WTC11 (cell line): ENCODE data around the gene CAMTA1. TPM values are rescaled to one million over a fixed set of nuclear protein-coding genes. Genes with fewer than 3 reads are reported as not detected.

ENCODE experiments used
- ATAC-seq: fragments of 200-7000 bp; cut with Tn5 transposase; 2 replicates; pipeline ENCODE4 v1.10.0; 2021; ENCODE audit warnings: mild to moderate bottlenecking, moderate library complexity
- CTCF ChIA-PET: fragments of 300-600 bp; sonication (Branson Sonifier 250); formaldehyde crosslinking; loops from one replicate; lab custom pipeline; 2021; ENCODE audit warnings: antibody characterized with exemption; lab: Charles Lee
- POLR2A ChIA-PET: fragments of 350-600 bp; sonication (Branson Sonifier 250); formaldehyde crosslinking; loops from one replicate; lab custom pipeline; 2021; ENCODE audit warnings: antibody characterized with exemption; lab: Charles Lee
- DNase-seq: peaks from one replicate; pipeline ENCODE4 v3.0.0; 2021; ENCODE audit warnings: low spot score
- H3K27ac Mint-ChIP-seq: 2 replicates; pipeline ENCODE4 v1.8.0; 2021; ENCODE audit warnings: mixed read lengths
- H3K27me3 Mint-ChIP-seq: 2 replicates; pipeline ENCODE4 v1.8.0; 2021; ENCODE audit warnings: low read depth, mild to moderate bottlenecking, moderate library complexity, mixed read lengths
- H3K36me3 Mint-ChIP-seq: 2 replicates; pipeline ENCODE4 v1.8.0; 2021; ENCODE audit warnings: mixed read lengths
- H3K4me1 Mint-ChIP-seq: 2 replicates; pipeline ENCODE4 v1.8.0; 2022; ENCODE audit warnings: mixed read lengths
- H3K4me3 Mint-ChIP-seq: 2 replicates; pipeline ENCODE4 v1.8.0; 2021; ENCODE audit warnings: mild to moderate bottlenecking, moderate library complexity, mixed read lengths
- H3K9me3 Mint-ChIP-seq: 2 replicates; pipeline ENCODE4 v1.8.0; 2021; ENCODE audit warnings: mixed read lengths
- E2F5 ChIP-seq: sonication (generic); formaldehyde crosslinking; IDR thresholded peaks from 2 replicates; pipeline ENCODE4 v1.8.1; 2022; ENCODE audit warnings: mild to moderate bottlenecking, moderate library complexity, missing genetic modification reagents
- ELF4 ChIP-seq: sonication (generic); formaldehyde crosslinking; IDR thresholded peaks from 2 replicates; pipeline ENCODE4 v1.8.1; 2022; ENCODE audit warnings: low read depth, mild to moderate bottlenecking, moderate library complexity, missing genetic modification reagents
- ESRRA ChIP-seq: sonication (generic); formaldehyde crosslinking; IDR thresholded peaks from 2 replicates; pipeline ENCODE4 v1.8.1; 2022; ENCODE audit warnings: mild to moderate bottlenecking, missing genetic modification reagents, borderline replicate concordance
- JUN ChIP-seq: sonication (generic); formaldehyde crosslinking; IDR thresholded peaks from 2 replicates; pipeline ENCODE4 v1.8.0; 2023; ENCODE audit warnings: mild to moderate bottlenecking, missing genetic modification reagents
- NFATC4 ChIP-seq: fragments of 250-450 bp; sonication (Bioruptor Pico); IDR thresholded peaks from 2 replicates; pipeline ENCODE4 v1.9.0; 2021; ENCODE audit warnings: mild to moderate bottlenecking
- NR2C2 ChIP-seq: sonication (generic); formaldehyde crosslinking; IDR thresholded peaks from 2 replicates; pipeline ENCODE4 v1.8.0; 2022; ENCODE audit warnings: mild to moderate bottlenecking, missing genetic modification reagents
- NR3C1 ChIP-seq: sonication (generic); formaldehyde crosslinking; conservative IDR thresholded peaks from 2 replicates; pipeline ENCODE4 v1.8.1; 2023; ENCODE audit warnings: low read depth, mild to moderate bottlenecking, missing genetic modification reagents
- OVOL2 ChIP-seq: fragments of 250-450 bp; sonication (Bioruptor Pico); IDR thresholded peaks from 2 replicates; pipeline ENCODE4 v1.9.0; 2021; ENCODE audit warnings: mild to moderate bottlenecking, borderline replicate concordance
- PRRX2 ChIP-seq: fragments of 250-450 bp; sonication (Bioruptor Pico); IDR thresholded peaks from 2 replicates; pipeline ENCODE4 v1.8.0; 2021; ENCODE audit warnings: mild to moderate bottlenecking
- RORB ChIP-seq: fragments of 250-450 bp; sonication (Bioruptor Pico); IDR thresholded peaks from 2 replicates; pipeline ENCODE4 v1.9.0; 2021; ENCODE audit warnings: mild to moderate bottlenecking
- SMAD3 ChIP-seq: sonication (generic); formaldehyde crosslinking; IDR thresholded peaks from 2 replicates; pipeline ENCODE4 v1.8.0; 2022; ENCODE audit warnings: missing genetic modification reagents, mild to moderate bottlenecking, borderline replicate concordance
- SP1 ChIP-seq: sonication (generic); formaldehyde crosslinking; conservative IDR thresholded peaks from 2 replicates; pipeline ENCODE4 v1.8.1; 2022; ENCODE audit warnings: missing genetic modification reagents
- ZNF263 ChIP-seq: sonication (generic); formaldehyde crosslinking; IDR thresholded peaks from 2 replicates; pipeline ENCODE4 v1.8.1; 2022; ENCODE audit warnings: low read depth, mild to moderate bottlenecking, moderate library complexity, missing genetic modification reagents
- ZNF396 ChIP-seq: fragments of 250-450 bp; sonication (Bioruptor Pico); IDR thresholded peaks from 2 replicates; pipeline ENCODE4 v1.8.0; 2021; ENCODE audit warnings: mild to moderate bottlenecking, moderate library complexity, borderline replicate concordance
- ZNF416 ChIP-seq: fragments of 250-450 bp; sonication (Bioruptor Pico); IDR thresholded peaks from 2 replicates; pipeline ENCODE4 v1.9.0; 2021; ENCODE audit warnings: mild to moderate bottlenecking, inconsistent platforms
- ZNF423 ChIP-seq: fragments of 250-450 bp; sonication (Bioruptor Pico); IDR thresholded peaks from 2 replicates; pipeline ENCODE4 v2.1.2; 2022; ENCODE audit warnings: mild to moderate bottlenecking, moderate library complexity
- total RNA-seq: library from RNA; stranded (reverse); gene quantifications from 3 replicates; pipeline ENCODE4 v1.2.3, GENCODE V29; 2021
- TF ChIP-seq, protein P1 (sequence below): sonication (generic); formaldehyde crosslinking; IDR thresholded peaks from 2 replicates; pipeline ENCODE4 v1.8.0; 2023; ENCODE audit warnings: missing genetic modification reagents, mild to moderate bottlenecking, borderline replicate concordance
- TF ChIP-seq, protein P2 (sequence below): sonication (generic); formaldehyde crosslinking; IDR thresholded peaks from 2 replicates; pipeline ENCODE4 v1.8.0; 2022; ENCODE audit warnings: mild to moderate bottlenecking, missing genetic modification reagents
- TF ChIP-seq, protein P3 (sequence below): sonication (generic); formaldehyde crosslinking; IDR thresholded peaks from 2 replicates; pipeline ENCODE4 v1.8.1; 2022; ENCODE audit warnings: low read depth, missing genetic modification reagents, borderline replicate concordance
- TF ChIP-seq, protein P4 (sequence below): sonication (generic); formaldehyde crosslinking; IDR thresholded peaks from 2 replicates; pipeline ENCODE4 v1.8.1; 2023; ENCODE audit warnings: mild to moderate bottlenecking, missing genetic modification reagents
- TF ChIP-seq, protein P5 (sequence below): sonication (generic); formaldehyde crosslinking; IDR thresholded peaks from 2 replicates; pipeline ENCODE4 v1.8.0; 2023; ENCODE audit warnings: missing genetic modification reagents
- TF ChIP-seq, protein P6 (sequence below): fragments of 250-450 bp; sonication (Bioruptor Pico); IDR thresholded peaks from 2 replicates; pipeline ENCODE4 v1.9.0; 2021; ENCODE audit warnings: mild to moderate bottlenecking

Gene CAMTA1
- total RNA-seq, 1 experiment from 2014 or later: 86.4 TPM

- Mint-ChIP-seq H3K4me3 (no peak overlapping the region), H3K27ac (no peak overlapping the region; the same call in 1 of the 2 replicates), H3K36me3 (no peaks in the 10 kb centered on the region), H3K4me1 (peaks cover 10% of the 10 kb centered on the region), H3K27me3 (no peaks in the 10 kb centered on the region), H3K9me3 (no peaks in the 10 kb centered on the region)
- DNase-seq (no peak), ATAC-seq (no peak)
- ChIA-PET CTCF (interaction anchor here (1.8 kb wide), 2 partner anchors 11 to 14 kb away, joined by 4 to 7 read pairs; no protein-coding TSS in a partner anchor), POLR2A (no interaction called here)
- TF ChIP-seq OVOL2 (CRISPR knock-in tag) (no peak), ZNF423 (CRISPR knock-in tag) (no peak), RORB (CRISPR knock-in tag) (no peak), PRRX2 (CRISPR knock-in tag) (no peak), SP1 (CRISPR knock-in tag) (no peak), ZNF416 (no peak), NFATC4 (CRISPR knock-in tag) (no peak)
- TF ChIP-seq, protein P1, sequence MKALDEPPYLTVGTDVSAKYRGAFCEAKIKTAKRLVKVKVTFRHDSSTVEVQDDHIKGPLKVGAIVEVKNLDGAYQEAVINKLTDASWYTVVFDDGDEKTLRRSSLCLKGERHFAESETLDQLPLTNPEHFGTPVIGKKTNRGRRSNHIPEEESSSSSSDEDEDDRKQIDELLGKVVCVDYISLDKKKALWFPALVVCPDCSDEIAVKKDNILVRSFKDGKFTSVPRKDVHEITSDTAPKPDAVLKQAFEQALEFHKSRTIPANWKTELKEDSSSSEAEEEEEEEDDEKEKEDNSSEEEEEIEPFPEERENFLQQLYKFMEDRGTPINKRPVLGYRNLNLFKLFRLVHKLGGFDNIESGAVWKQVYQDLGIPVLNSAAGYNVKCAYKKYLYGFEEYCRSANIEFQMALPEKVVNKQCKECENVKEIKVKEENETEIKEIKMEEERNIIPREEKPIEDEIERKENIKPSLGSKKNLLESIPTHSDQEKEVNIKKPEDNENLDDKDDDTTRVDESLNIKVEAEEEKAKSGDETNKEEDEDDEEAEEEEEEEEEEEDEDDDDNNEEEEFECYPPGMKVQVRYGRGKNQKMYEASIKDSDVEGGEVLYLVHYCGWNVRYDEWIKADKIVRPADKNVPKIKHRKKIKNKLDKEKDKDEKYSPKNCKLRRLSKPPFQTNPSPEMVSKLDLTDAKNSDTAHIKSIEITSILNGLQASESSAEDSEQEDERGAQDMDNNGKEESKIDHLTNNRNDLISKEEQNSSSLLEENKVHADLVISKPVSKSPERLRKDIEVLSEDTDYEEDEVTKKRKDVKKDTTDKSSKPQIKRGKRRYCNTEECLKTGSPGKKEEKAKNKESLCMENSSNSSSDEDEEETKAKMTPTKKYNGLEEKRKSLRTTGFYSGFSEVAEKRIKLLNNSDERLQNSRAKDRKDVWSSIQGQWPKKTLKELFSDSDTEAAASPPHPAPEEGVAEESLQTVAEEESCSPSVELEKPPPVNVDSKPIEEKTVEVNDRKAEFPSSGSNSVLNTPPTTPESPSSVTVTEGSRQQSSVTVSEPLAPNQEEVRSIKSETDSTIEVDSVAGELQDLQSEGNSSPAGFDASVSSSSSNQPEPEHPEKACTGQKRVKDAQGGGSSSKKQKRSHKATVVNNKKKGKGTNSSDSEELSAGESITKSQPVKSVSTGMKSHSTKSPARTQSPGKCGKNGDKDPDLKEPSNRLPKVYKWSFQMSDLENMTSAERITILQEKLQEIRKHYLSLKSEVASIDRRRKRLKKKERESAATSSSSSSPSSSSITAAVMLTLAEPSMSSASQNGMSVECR: no peak
- TF ChIP-seq, protein P2, sequence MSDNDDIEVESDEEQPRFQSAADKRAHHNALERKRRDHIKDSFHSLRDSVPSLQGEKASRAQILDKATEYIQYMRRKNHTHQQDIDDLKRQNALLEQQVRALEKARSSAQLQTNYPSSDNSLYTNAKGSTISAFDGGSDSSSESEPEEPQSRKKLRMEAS: no peak
- TF ChIP-seq, protein P3, sequence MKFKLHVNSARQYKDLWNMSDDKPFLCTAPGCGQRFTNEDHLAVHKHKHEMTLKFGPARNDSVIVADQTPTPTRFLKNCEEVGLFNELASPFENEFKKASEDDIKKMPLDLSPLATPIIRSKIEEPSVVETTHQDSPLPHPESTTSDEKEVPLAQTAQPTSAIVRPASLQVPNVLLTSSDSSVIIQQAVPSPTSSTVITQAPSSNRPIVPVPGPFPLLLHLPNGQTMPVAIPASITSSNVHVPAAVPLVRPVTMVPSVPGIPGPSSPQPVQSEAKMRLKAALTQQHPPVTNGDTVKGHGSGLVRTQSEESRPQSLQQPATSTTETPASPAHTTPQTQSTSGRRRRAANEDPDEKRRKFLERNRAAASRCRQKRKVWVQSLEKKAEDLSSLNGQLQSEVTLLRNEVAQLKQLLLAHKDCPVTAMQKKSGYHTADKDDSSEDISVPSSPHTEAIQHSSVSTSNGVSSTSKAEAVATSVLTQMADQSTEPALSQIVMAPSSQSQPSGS (CRISPR knock-in tag): no peak
Observed at GRCh38 chr1:7526196-7526866, 741.1 kb downstream of the CAMTA1 start.

DNA sequence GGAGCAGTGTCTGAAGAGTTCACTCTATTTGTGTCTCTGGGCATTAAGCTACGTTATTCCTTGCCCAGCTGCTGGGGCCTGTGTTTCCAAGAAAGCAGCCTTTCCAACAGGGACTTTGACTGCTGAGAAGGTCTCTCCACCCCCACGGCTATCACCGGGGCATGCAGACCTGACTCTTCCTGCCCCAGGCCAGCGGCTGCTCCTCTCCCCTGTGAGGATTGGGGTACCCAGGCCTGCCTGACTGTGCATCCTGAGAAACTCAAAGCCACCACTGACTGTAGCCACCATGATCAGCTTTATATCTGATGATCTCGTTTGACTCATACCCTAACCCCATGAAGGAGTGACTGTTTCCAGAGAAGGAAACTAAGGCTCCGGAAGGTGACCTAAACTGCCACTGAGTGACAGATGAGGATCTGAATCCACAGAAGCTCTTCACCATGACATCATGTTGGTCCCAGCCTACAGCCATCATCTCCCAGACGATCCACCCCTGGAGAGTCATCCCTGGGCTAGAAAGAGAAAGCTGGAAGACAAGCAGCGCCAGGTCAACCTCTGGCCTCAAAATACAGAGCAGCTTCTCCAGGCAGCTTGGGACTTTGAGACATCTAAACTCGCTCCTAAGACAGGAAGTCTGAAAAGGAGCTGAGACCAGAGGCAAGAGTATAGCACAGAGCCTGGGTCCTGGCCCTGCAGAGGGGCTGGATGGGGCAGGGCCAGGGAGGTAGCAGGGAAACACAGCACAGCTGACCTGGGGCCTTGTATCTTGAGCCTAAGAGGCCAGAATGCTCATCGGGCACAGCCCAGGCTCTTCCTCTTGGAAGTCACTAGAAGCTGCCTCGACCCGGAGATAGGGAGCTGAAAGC, 741.8 kb downstream of the CAMTA1 start:
- POLR2A ChIA-PET: no interaction called here
- CTCF ChIA-PET: interaction anchor here (1.0 to 2.0 kb wide), 4 partner anchors 12 to 457 kb away, joined by 3 to 7 read pairs (median 4); no protein-coding TSS in a partner anchor
- H3K4me3 Mint-ChIP-seq: no peak overlapping the region
- no peaks in the 10 kb centered on the region for H3K27me3 Mint-ChIP-seq
- DNase-seq (no peak), ATAC-seq (no peak)
- no peak overlapping the region for H3K27ac Mint-ChIP-seq
- H3K9me3 Mint-ChIP-seq: no peaks in the 10 kb centered on the region
- peaks cover 10% of the 10 kb centered on the region for H3K4me1 Mint-ChIP-seq
- H3K36me3 Mint-ChIP-seq: no peaks in the 10 kb centered on the region
- TF ChIP-seq ZNF263: no peak
- TF ChIP-seq, protein P4, sequence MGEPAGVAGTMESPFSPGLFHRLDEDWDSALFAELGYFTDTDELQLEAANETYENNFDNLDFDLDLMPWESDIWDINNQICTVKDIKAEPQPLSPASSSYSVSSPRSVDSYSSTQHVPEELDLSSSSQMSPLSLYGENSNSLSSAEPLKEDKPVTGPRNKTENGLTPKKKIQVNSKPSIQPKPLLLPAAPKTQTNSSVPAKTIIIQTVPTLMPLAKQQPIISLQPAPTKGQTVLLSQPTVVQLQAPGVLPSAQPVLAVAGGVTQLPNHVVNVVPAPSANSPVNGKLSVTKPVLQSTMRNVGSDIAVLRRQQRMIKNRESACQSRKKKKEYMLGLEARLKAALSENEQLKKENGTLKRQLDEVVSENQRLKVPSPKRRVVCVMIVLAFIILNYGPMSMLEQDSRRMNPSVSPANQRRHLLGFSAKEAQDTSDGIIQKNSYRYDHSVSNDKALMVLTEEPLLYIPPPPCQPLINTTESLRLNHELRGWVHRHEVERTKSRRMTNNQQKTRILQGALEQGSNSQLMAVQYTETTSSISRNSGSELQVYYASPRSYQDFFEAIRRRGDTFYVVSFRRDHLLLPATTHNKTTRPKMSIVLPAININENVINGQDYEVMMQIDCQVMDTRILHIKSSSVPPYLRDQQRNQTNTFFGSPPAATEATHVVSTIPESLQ (CRISPR knock-in tag): no peak
- TF ChIP-seq SMAD3 (CRISPR knock-in tag): no peak
- no peak for TF ChIP-seq NR2C2 (CRISPR knock-in tag)
- TF ChIP-seq, protein P5, sequence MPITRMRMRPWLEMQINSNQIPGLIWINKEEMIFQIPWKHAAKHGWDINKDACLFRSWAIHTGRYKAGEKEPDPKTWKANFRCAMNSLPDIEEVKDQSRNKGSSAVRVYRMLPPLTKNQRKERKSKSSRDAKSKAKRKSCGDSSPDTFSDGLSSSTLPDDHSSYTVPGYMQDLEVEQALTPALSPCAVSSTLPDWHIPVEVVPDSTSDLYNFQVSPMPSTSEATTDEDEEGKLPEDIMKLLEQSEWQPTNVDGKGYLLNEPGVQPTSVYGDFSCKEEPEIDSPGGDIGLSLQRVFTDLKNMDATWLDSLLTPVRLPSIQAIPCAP (CRISPR knock-in tag): no peak
- TF ChIP-seq ZNF396 (CRISPR knock-in tag): no peak
- TF ChIP-seq NR3C1: no peak
- TF ChIP-seq, protein P6, sequence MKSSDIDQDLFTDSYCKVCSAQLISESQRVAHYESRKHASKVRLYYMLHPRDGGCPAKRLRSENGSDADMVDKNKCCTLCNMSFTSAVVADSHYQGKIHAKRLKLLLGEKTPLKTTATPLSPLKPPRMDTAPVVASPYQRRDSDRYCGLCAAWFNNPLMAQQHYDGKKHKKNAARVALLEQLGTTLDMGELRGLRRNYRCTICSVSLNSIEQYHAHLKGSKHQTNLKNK (CRISPR knock-in tag): no peak
- no peak for TF ChIP-seq ELF4 (CRISPR knock-in tag)
- TF ChIP-seq E2F5 (CRISPR knock-in tag): no peak
- TF ChIP-seq ESRRA: no peak
- no peak for TF ChIP-seq ZNF423 (CRISPR knock-in tag)
- no peak for TF ChIP-seq JUN (CRISPR knock-in tag)
